ENCODE measurements around the gene TNFAIP8L3.

DNA sequence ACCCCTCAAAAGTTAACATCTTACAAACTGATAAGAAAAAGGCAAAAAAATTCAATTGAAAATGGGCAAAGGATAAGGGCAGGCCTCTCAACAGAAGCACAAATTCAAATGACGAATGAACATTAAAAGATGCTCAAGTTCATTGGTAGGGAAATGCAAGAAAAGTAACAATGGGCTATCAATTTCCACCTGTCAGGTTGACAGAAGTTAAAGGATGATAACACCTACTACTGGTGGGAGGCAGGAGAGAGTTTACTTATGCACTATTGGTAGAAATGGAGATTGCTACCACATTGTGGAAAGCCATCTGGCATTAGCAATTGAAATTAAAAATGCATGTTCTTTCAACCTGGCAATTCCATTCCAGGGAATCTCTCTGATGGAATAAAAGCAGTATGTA, 35.6 kb upstream of the TNFAIP8L3 start:
- no peak for TF ChIP-seq POLR2A (IDR thresholded peaks at IDR 0.05)
- TF ChIP-seq, protein P1, sequence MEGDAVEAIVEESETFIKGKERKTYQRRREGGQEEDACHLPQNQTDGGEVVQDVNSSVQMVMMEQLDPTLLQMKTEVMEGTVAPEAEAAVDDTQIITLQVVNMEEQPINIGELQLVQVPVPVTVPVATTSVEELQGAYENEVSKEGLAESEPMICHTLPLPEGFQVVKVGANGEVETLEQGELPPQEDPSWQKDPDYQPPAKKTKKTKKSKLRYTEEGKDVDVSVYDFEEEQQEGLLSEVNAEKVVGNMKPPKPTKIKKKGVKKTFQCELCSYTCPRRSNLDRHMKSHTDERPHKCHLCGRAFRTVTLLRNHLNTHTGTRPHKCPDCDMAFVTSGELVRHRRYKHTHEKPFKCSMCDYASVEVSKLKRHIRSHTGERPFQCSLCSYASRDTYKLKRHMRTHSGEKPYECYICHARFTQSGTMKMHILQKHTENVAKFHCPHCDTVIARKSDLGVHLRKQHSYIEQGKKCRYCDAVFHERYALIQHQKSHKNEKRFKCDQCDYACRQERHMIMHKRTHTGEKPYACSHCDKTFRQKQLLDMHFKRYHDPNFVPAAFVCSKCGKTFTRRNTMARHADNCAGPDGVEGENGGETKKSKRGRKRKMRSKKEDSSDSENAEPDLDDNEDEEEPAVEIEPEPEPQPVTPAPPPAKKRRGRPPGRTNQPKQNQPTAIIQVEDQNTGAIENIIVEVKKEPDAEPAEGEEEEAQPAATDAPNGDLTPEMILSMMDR (IDR thresholded peaks at IDR 0.05), result no peak
- no peak for TF ChIP-seq POLR2AphosphoS5 (IDR thresholded peaks at IDR 0.05)
- TF ChIP-seq EP300 (IDR thresholded peaks at IDR 0.05), result no peak
